Naive thymus-derived CD8-positive, alpha-beta T cell (primary cell): ENCODE data around the gene PRKACA. TPM values are rescaled to one million over a fixed set of nuclear protein-coding genes. Genes with fewer than 3 reads are reported as not detected.

Experiments
- ATAC-seq, 2 donors: fragments of 150-1000 bp; cut with Tn5 transposase in 1 of 2; sonication (Bioruptor Pico), chemical (Tn5 transposase) in 1 of 2; 1 replicate in 1 of 2; 2 replicates in 1 of 2; pipeline ENCODE4 v1.10.0; 2021; ENCODE audit warnings: mild to moderate bottlenecking in 2 of 2, moderate library complexity in 2 of 2
- POLR2A ChIA-PET: fragments of 350-600 bp; sonication (Branson Sonifier 250); formaldehyde crosslinking; loops from one replicate; lab custom pipeline; 2021; ENCODE audit warnings: antibody characterized with exemption; lab: Charles Lee
- DNase-seq, 10 donors: peaks; one replicate each; pipeline versions ENCODE4 v3.0.0 to v3.0.0-alpha.2; 2020 to 2022
- H3K27ac Mint-ChIP-seq, 10 donors: one replicate each; pipeline ENCODE4 v1.8.0; 2020 to 2022; ENCODE audit warnings: mild to moderate bottlenecking in 10 of 10, mixed read lengths in 10 of 10, moderate library complexity in 4 of 10, inconsistent platforms in 1 of 10
- H3K27me3 Mint-ChIP-seq, 5 donors: one replicate each; pipeline ENCODE4 v1.8.0; 2021 to 2022; ENCODE audit warnings: mixed read lengths in 5 of 5
- H3K36me3 Mint-ChIP-seq, 3 donors: one replicate each; pipeline ENCODE4 v1.8.0; 2020 to 2022; ENCODE audit warnings: mixed read lengths in 3 of 3, mild to moderate bottlenecking in 2 of 3, inconsistent platforms in 1 of 3
- H3K4me1 Mint-ChIP-seq, 4 donors: one replicate each; pipeline ENCODE4 v1.8.0; 2021 to 2022; ENCODE audit warnings: mixed read lengths in 4 of 4
- H3K4me3 Mint-ChIP-seq, 10 donors: one replicate each; pipeline ENCODE4 v1.8.0; 2020 to 2022; ENCODE audit warnings: mild to moderate bottlenecking in 10 of 10, mixed read lengths in 10 of 10, moderate library complexity in 6 of 10, inconsistent platforms in 1 of 10
- H3K9me3 Mint-ChIP-seq, 9 donors: one replicate each; pipeline ENCODE4 v1.8.0; 2020 to 2022; ENCODE audit warnings: mixed read lengths in 9 of 9, mild to moderate bottlenecking in 3 of 9, inconsistent platforms in 1 of 9, moderate library complexity in 1 of 9
- polyA plus RNA-seq, 3 donors: library from polyadenylated mRNA; unstranded; fragments of 300-500 nt; fragmentation: Illumina TruSeq; gene quantifications; one replicate each; pipeline ENCODE4 v1.2.3, GENCODE V29; 2021
- total RNA-seq, 8 experiments: library from RNA in 2 of 8; stranded (reverse) in 2 of 8; gene quantifications; one replicate each; pipeline ENCODE4 v1.2.3 and lab custom pipeline; 2021 to 2026

PRKACA gene
- total and polyA plus RNA-seq, 5 experiments from 2014 or later, result 1.1 to 56.8 (median 1.8) TPM

GRCh38 chr19:14101003-14101545 lies 16.5 kb downstream of the PRKACA start:
- ATAC-seq (no peak), DNase-seq (no peak)
- H3K27me3 Mint-ChIP-seq, result no peaks in the 10 kb centered on the region
- peaks cover 0 to 53% (median 10%) of the 10 kb centered on the region in 3 donors for H3K36me3 Mint-ChIP-seq
- H3K27ac Mint-ChIP-seq, result peak overlapping the region in 1 of 10 donors; percentile 65
- no peaks in the 10 kb centered on the region for H3K9me3 Mint-ChIP-seq
- POLR2A ChIA-PET, result no interaction called here
- no peaks in the 10 kb centered on the region for H3K4me1 Mint-ChIP-seq
- no peak overlapping the region for H3K4me3 Mint-ChIP-seq

DNA sequence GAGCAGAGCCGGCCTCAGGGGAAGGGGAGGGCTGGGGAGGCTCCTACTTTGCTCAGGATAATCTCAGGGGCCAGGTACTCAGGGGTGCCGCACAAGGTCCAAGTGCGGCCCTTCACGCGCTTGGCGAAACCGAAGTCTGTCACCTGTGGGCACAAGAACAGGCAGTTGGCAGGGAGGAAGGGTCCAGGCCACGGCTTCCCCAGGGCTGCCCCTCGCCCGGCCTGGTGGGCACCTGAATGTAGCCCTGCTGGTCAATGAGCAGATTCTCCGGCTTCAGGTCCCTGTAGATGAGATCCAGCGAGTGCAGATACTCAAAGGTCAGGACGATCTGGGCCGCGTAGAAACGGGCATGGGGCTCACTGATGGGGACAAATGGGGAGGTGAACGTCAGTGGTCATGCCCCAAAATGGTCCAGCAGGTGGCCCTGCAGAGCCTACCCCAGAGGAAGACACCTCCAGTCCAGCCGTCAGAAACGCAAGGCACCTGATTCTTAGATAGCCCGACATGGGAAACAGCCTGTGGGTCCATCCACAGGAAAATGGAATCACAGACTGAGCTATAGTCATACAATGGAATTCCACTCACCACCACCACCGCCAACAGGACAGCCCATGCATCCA lies 19.9 kb downstream of the PRKACA start:
- no peak for DNase-seq
- POLR2A ChIA-PET, result no interaction called here

DNA sequence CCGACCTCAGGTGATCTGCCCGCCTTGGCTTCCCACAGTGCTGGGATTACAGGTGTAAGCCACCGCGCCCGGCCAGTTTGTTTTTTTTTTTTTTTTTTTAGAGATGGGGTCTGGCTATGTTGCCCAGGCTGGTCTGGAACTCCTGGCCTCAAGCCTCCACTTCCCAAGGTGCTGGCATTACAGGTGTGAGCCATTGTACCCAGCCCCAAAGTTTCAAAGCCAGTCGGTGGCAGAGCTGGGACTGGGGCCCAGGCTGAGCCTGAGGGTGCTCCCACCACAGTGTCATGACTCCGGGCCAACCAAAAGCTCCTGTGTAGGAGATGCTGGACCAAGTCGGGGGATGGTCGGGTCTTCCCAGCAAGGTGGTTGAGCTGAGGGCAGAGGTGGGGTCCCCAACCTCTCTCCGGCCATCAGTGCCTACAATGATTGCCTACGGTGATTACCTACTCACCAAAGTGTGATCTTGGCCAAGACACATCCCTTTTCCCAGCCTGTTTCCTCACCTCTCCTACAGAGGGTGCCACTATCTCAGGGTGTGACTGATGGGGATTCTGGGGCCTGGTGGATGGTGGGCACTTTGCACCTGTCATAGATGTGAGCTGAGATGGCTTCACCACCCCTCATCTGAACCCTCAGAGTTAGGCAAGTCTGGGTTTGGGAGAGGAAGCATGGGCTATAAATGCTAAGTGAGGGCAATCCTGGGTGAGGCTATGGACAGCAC lies 21.1 kb downstream of the PRKACA start:
- peaks cover 0 to under 1% (median 0%) of the 10 kb centered on the region in 5 donors for H3K27me3 Mint-ChIP-seq
- POLR2A ChIA-PET, result interaction anchor here (0.6 to 1.3 kb wide), 3 partner anchors 14 to 64 kb away, joined by 3 to 4 read pairs (median 3); no protein-coding TSS in a partner anchor
- DNase-seq (no peak), ATAC-seq (no peak)
- H3K4me3 Mint-ChIP-seq, result no peak overlapping the region
- peaks cover 0 to 10% (median 0%) of the 10 kb centered on the region in 9 donors for H3K9me3 Mint-ChIP-seq
- H3K27ac Mint-ChIP-seq, result peak overlapping the region in 1 of 10 donors; percentile 32
- H3K4me1 Mint-ChIP-seq, result peaks cover 10 to 17% (median 13%) of the 10 kb centered on the region in 4 donors
- peaks cover 0 to 30% (median 12%) of the 10 kb centered on the region in 3 donors for H3K36me3 Mint-ChIP-seq

More for the DNA sequence above, 19.9 kb downstream of the PRKACA start:
- Mint-ChIP-seq H3K27ac (peak overlapping the region in 4 of 10 donors; percentile 31 to 77 (median 43)), H3K4me1 (peaks cover 0 to 9% (median 6%) of the 10 kb centered on the region in 4 donors), H3K27me3 (no peaks in the 10 kb centered on the region), H3K36me3 (peaks cover 0 to 33% (median 9%) of the 10 kb centered on the region in 3 donors), H3K4me3 (no peak overlapping the region), H3K9me3 (peaks cover 0 to 7% (median 0%) of the 10 kb centered on the region in 9 donors)
- no peak for ATAC-seq

GRCh38 chr19:14094854-14095253 lies 22.7 kb downstream of the PRKACA start:
- ATAC-seq (no peak), DNase-seq (no peak)
- H3K9me3 Mint-ChIP-seq, result peaks cover 0 to 11% (median 0%) of the 10 kb centered on the region in 9 donors
- H3K27me3 Mint-ChIP-seq, result peaks cover 0 to 2% (median 0%) of the 10 kb centered on the region in 5 donors
- H3K4me1 Mint-ChIP-seq, result peaks cover 12 to 18% (median 14%) of the 10 kb centered on the region in 4 donors
- POLR2A ChIA-PET, result interaction anchor here (1.3 to 1.5 kb wide), 2 partner anchors 21 to 25 kb away, joined by 3 to 4 read pairs; no protein-coding TSS in a partner anchor
- peak overlapping the region in 4 of 10 donors; percentile 0 to 68 (median 46) for H3K4me3 Mint-ChIP-seq
- H3K36me3 Mint-ChIP-seq, result peaks cover 0 to 21% (median 13%) of the 10 kb centered on the region in 3 donors
- peak overlapping the region in 9 of 10 donors; percentile 1 to 88 (median 69) for H3K27ac Mint-ChIP-seq

DNA sequence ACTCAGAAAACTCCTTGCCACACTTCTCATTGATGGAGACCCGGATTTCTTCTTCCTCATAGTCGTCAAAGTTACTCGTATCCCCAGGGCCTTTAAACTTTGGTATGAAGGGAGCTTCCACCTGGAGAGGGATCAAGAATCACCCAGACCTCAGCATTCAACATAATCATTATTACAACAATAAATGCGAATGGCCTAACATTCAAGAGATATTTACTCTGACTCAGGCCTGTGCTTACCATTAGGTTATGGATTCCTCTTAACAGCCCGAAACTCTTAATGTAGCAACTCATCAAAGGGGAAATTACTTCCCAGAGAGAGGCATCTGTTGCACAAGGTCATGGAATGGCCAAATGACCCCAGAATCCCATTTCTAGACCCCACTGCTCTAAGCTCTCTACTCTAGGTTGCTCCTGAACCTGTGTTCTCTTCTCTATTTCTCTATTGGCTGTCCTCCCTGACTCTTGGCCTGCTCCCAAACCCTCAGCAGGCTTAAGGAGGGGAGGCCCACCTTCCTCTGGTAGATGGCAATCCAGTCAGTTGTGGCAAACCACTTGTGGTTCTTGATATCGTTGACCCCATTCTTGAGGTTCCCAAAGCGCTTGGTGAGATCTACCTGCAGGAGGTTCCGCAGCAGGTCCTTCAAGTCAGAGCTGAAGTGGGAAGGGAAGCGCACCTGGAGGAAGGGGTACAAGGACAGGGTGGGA lies 24.3 kb downstream of the PRKACA start:
- Mint-ChIP-seq H3K9me3 (peaks cover 0 to 11% (median 0%) of the 10 kb centered on the region in 9 donors), H3K27me3 (peaks cover 0 to 2% (median 0%) of the 10 kb centered on the region in 5 donors), H3K36me3 (peaks cover 4 to 23% (median 14%) of the 10 kb centered on the region in 3 donors), H3K27ac (peak overlapping the region in 9 of 10 donors; percentile 24 to 88 (median 75)), H3K4me3 (peak overlapping the region; percentile 22 to 80 (median 59)), H3K4me1 (peaks cover 14 to 28% (median 19%) of the 10 kb centered on the region in 4 donors)
- no peak for ATAC-seq
- POLR2A ChIA-PET, result interaction anchor here (0.9 to 1.4 kb wide), 5 partner anchors 12 to 976 kb away, joined by 3 to 5 read pairs (median 3); a partner anchor contains a TSS
- DNase-seq, result no peak

GRCh38 chr19:14091813-14092462 lies 25.6 kb downstream of the PRKACA start:
- Mint-ChIP-seq H3K27me3 (peaks cover 0 to 2% (median 0%) of the 10 kb centered on the region in 5 donors), H3K9me3 (peaks cover 0 to 11% (median 0%) of the 10 kb centered on the region in 9 donors)
- peak in 7 of 10 donors; percentile 31 to 78 (median 48) for DNase-seq

GRCh38 chr19:14091081-14091812 lies 26.3 kb downstream of the PRKACA start:
- H3K9me3 Mint-ChIP-seq, result peaks cover 0 to 11% (median 0%) of the 10 kb centered on the region in 9 donors
- DNase-seq (peak in 8 of 10 donors; percentile 40 to 89 (median 82)), ATAC-seq (peak; percentile 54 to 70)
- H3K27ac Mint-ChIP-seq, result peak overlapping the region; percentile 89 to 100 (median 99)
- peaks cover 4 to 14% (median 11%) of the 10 kb centered on the region in 3 donors for H3K36me3 Mint-ChIP-seq
- H3K4me1 Mint-ChIP-seq, result peaks cover 17 to 30% (median 20%) of the 10 kb centered on the region in 4 donors
- POLR2A ChIA-PET, result interaction anchor here (0.6 to 1.7 kb wide), 21 partner anchors 9 to 982 kb away, joined by 3 to 21 read pairs (median 4); partner anchors contain the start of genes ASF1B, DCAF15, IL27RA and PRKACA
- H3K4me3 Mint-ChIP-seq, result peak overlapping the region; percentile 91 to 100 (median 100)
- H3K27me3 Mint-ChIP-seq, result peaks cover 0 to 2% (median 0%) of the 10 kb centered on the region in 5 donors

More at GRCh38 chr19:14091813-14092462, 25.6 kb downstream of the PRKACA start:
- Mint-ChIP-seq H3K36me3 (peaks cover 4 to 19% (median 14%) of the 10 kb centered on the region in 3 donors), H3K4me3 (peak overlapping the region; percentile 91 to 100 (median 100)), H3K27ac (peak overlapping the region; percentile 89 to 100 (median 99)), H3K4me1 (peaks cover 17 to 30% (median 20%) of the 10 kb centered on the region in 4 donors)
- POLR2A ChIA-PET, result interaction anchor here (0.6 to 1.7 kb wide), 22 partner anchors 10 to 983 kb away, joined by 3 to 21 read pairs (median 4); partner anchors contain the start of genes ASF1B, DCAF15, IL27RA and PRKACA
- peak; percentile 6 to 21 for ATAC-seq

- H3K4me1 Mint-ChIP-seq, result peaks cover 17 to 30% (median 20%) of the 10 kb centered on the region in 4 donors
- H3K27ac Mint-ChIP-seq, result peak within 1 kb of the TSS; percentile 89 to 100 (median 99)
- ATAC-seq, result peak; percentile 56 to 66
- peaks cover 4 to 14% (median 11%) of the 10 kb centered on the region in 3 donors for H3K36me3 Mint-ChIP-seq
- peaks cover 0 to 2% (median 0%) of the 10 kb centered on the region in 5 donors for H3K27me3 Mint-ChIP-seq
- POLR2A ChIA-PET, result interaction anchor here (0.6 to 1.9 kb wide), 20 partner anchors 8 to 315 kb away, joined by 3 to 21 read pairs (median 4); partner anchors contain the start of genes ASF1B, DCAF15, IL27RA and PRKACA
- DNase-seq, result peak; percentile 69 to 96 (median 84)
- peak within 1 kb of the TSS; percentile 91 to 100 (median 100) for H3K4me3 Mint-ChIP-seq
- peaks cover 0 to 11% (median 0%) of the 10 kb centered on the region in 9 donors for H3K9me3 Mint-ChIP-seq
These were observed 27.0 kb downstream of the PRKACA start, which contains the start of gene SAMD1 for GRCh38 chr19:14090509-14091080. SAMD1 (minus strand) TSS chr19:14090751.

- peaks cover 18 to 30% (median 21%) of the 10 kb centered on the region in 4 donors for H3K4me1 Mint-ChIP-seq
- H3K27ac Mint-ChIP-seq, result peak overlapping the region in 9 of 10 donors; percentile 41 to 94 (median 85)
- ATAC-seq (peak; percentile 15 to 16), DNase-seq (peak in 8 of 10 donors; percentile 31 to 49 (median 43))
- H3K36me3 Mint-ChIP-seq, result peaks cover 4 to 16% (median 11%) of the 10 kb centered on the region in 3 donors
- POLR2A ChIA-PET, result interaction anchor here (0.6 to 2.1 kb wide), 9 partner anchors 8 to 208 kb away, joined by 3 to 12 read pairs (median 4); partner anchors contain the start of genes ASF1B, IL27RA and PRKACA
- H3K27me3 Mint-ChIP-seq, result peaks cover 0 to 2% (median 0%) of the 10 kb centered on the region in 5 donors
- H3K9me3 Mint-ChIP-seq, result peaks cover 0 to 11% (median 0%) of the 10 kb centered on the region in 9 donors
- H3K4me3 Mint-ChIP-seq, result peak overlapping the region; percentile 70 to 94 (median 86)
These were observed 27.7 kb downstream of the PRKACA start for GRCh38 chr19:14089662-14090508.
